ENCODE results near the gene ANKS6.

DNA sequence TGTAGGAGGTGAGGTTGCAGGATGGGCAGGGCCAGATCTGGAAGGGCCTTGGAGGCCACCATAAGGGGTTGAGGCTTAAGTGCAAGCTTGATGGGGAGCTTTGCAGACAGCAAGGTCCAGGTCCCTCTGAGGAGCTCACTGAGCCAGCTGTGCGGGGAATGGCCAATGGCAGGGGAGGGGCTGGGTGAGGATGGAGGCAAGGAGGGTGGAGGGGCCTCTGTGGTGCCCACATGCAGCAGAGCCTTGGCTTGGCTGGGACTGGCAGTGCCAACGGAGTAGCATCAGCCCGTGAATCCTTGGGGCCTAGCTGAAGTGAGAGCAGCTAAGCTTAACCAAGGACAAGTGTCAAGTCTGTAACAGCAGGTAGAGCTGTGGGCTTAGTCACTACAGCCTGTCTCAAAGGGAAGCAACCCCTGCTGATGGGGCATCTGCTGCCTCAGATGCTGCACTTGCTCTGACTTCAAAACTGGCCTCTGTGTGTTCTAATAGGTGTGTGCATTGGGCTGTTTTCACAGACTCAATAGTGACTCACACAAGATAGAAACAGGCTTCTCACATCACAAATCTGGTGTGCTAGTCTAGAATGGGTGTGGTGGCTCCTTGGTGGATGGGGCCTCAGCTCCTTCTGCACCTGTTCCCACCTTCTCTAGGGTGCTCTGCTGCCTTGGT lies 27.4 kb upstream of the ANKS6 start:
- TF ChIP-seq, protein P1, sequence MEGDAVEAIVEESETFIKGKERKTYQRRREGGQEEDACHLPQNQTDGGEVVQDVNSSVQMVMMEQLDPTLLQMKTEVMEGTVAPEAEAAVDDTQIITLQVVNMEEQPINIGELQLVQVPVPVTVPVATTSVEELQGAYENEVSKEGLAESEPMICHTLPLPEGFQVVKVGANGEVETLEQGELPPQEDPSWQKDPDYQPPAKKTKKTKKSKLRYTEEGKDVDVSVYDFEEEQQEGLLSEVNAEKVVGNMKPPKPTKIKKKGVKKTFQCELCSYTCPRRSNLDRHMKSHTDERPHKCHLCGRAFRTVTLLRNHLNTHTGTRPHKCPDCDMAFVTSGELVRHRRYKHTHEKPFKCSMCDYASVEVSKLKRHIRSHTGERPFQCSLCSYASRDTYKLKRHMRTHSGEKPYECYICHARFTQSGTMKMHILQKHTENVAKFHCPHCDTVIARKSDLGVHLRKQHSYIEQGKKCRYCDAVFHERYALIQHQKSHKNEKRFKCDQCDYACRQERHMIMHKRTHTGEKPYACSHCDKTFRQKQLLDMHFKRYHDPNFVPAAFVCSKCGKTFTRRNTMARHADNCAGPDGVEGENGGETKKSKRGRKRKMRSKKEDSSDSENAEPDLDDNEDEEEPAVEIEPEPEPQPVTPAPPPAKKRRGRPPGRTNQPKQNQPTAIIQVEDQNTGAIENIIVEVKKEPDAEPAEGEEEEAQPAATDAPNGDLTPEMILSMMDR (conservative IDR thresholded peaks at IDR 0.05; ENCODE audit: low read depth in 2 of 2): no peak
- TF ChIP-seq EZH2phosphoT487 (IDR thresholded peaks at IDR 0.05; ENCODE audit: unreplicated experiment) (no peak), POLR2AphosphoS5 (IDR thresholded peaks at IDR 0.05; ENCODE audit: low read depth) (no peak), CREB1 (CRISPR knock-in tag; IDR thresholded peaks at IDR 0.05; ENCODE audit: low read depth) (no peak), ZNF114 (CRISPR knock-in tag; IDR thresholded peaks at IDR 0.05) (no peak), EZH2 (IDR thresholded peaks at IDR 0.05; ENCODE audit: low read depth, unreplicated experiment) (no peak), ZNF331 (CRISPR knock-in tag; IDR thresholded peaks at IDR 0.05; ENCODE audit: low read depth) (no peak), NANOG (IDR thresholded peaks at IDR 0.05; ENCODE audit: borderline replicate concordance) (no peak)
- TF ChIP-seq, protein P2, sequence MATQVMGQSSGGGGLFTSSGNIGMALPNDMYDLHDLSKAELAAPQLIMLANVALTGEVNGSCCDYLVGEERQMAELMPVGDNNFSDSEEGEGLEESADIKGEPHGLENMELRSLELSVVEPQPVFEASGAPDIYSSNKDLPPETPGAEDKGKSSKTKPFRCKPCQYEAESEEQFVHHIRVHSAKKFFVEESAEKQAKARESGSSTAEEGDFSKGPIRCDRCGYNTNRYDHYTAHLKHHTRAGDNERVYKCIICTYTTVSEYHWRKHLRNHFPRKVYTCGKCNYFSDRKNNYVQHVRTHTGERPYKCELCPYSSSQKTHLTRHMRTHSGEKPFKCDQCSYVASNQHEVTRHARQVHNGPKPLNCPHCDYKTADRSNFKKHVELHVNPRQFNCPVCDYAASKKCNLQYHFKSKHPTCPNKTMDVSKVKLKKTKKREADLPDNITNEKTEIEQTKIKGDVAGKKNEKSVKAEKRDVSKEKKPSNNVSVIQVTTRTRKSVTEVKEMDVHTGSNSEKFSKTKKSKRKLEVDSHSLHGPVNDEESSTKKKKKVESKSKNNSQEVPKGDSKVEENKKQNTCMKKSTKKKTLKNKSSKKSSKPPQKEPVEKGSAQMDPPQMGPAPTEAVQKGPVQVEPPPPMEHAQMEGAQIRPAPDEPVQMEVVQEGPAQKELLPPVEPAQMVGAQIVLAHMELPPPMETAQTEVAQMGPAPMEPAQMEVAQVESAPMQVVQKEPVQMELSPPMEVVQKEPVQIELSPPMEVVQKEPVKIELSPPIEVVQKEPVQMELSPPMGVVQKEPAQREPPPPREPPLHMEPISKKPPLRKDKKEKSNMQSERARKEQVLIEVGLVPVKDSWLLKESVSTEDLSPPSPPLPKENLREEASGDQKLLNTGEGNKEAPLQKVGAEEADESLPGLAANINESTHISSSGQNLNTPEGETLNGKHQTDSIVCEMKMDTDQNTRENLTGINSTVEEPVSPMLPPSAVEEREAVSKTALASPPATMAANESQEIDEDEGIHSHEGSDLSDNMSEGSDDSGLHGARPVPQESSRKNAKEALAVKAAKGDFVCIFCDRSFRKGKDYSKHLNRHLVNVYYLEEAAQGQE (IDR thresholded peaks at IDR 0.05; ENCODE audit: unreplicated experiment): no peak
- TF ChIP-seq, protein P3, sequence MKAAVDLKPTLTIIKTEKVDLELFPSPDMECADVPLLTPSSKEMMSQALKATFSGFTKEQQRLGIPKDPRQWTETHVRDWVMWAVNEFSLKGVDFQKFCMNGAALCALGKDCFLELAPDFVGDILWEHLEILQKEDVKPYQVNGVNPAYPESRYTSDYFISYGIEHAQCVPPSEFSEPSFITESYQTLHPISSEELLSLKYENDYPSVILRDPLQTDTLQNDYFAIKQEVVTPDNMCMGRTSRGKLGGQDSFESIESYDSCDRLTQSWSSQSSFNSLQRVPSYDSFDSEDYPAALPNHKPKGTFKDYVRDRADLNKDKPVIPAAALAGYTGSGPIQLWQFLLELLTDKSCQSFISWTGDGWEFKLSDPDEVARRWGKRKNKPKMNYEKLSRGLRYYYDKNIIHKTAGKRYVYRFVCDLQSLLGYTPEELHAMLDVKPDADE (IDR thresholded peaks at IDR 0.05): no peak
